HG03095 (cell line): ENCODE measurements around the gene ZNF146.
"Not testable (repeated sequence)": the region's sequence is repeated elsewhere in the genome, so short reads cannot be mapped to it uniquely, and the experiment has no call there.

Experiments
- ATAC-seq: cut with Tn5 transposase; IDR thresholded peaks from one replicate; pipeline ENCODE4 v1.9.1; 2021; ENCODE audit warnings: moderate library complexity; ENCODE audit not compliant: unreplicated experiment

ZNF146 gene

GRCh38 chr19:36268081-36268480 lies 53.2 kb downstream of the ZNF146 start:
- ATAC-seq: not testable (repeated sequence)

- not testable (repeated sequence) for ATAC-seq
Observed at GRCh38 chr19:36268591-36268990, 53.7 kb downstream of the ZNF146 start.

- not testable (repeated sequence) for ATAC-seq
Observed at GRCh38 chr19:36269295-36269694, 54.4 kb downstream of the ZNF146 start.
